ENCODE results near the gene ANXA4.

DNA sequence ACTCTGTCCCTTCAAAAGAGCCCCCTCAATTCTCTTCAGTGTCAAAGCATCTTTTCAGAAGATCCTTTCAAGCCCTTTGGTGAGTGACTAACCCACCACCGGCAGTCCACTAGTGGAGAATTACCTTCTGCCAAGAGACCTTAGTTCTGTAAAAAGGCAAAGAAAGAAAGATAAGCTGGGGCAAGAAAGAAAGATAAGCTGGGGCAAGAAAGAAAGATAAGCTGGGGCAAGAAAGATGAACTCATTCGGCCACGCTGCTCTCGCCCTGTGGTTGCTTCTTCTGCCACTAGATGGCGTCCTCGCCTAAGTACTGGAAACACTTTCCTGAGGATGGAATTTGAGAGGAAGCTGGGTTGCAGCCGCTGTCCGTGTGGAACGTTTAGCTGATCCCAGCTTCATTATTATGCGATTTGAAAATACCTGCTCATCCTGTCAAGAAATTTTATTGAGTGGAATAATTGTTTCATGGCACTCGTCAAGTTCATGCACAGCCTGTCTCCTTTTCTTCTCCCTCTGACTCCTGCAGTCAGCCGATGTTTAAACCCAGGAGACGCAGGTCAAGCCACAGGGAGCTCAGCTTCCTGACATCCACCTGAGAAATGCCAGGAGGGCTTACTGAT, 17.3 kb upstream of the ANXA4 start:
- TF ChIP-seq FOXM1 (IDR thresholded peaks at IDR 0.05; ENCODE audit: borderline replicate concordance) (no peak), HDGF (IDR thresholded peaks at IDR 0.05; ENCODE audit: borderline replicate concordance) (no peak), SUZ12 (IDR thresholded peaks at IDR 0.05) (no peak), ARNT (IDR thresholded peaks at IDR 0.05) (no peak), SP1 (IDR thresholded peaks at IDR 0.05) (no peak), L3MBTL2 (conservative IDR thresholded peaks at IDR 0.05) (no peak), FOXA1 (IDR thresholded peaks at IDR 0.05) (no peak), ELF4 (IDR thresholded peaks at IDR 0.05) (no peak), PKNOX1 (IDR thresholded peaks at IDR 0.05) (no peak), ZNF384 (IDR thresholded peaks at IDR 0.05) (no peak), NFRKB (IDR thresholded peaks at IDR 0.05) (no peak), TARDBP (IDR thresholded peaks at IDR 0.05) (no peak), LEF1 (IDR thresholded peaks at IDR 0.05; ENCODE audit: borderline replicate concordance) (no peak), CTBP1 (IDR thresholded peaks at IDR 0.05; ENCODE audit: borderline replicate concordance) (no peak)

Measured in HEK293T (cell line).